ENCODE measurements around the gene GRM4.

Gene GRM4

DNA sequence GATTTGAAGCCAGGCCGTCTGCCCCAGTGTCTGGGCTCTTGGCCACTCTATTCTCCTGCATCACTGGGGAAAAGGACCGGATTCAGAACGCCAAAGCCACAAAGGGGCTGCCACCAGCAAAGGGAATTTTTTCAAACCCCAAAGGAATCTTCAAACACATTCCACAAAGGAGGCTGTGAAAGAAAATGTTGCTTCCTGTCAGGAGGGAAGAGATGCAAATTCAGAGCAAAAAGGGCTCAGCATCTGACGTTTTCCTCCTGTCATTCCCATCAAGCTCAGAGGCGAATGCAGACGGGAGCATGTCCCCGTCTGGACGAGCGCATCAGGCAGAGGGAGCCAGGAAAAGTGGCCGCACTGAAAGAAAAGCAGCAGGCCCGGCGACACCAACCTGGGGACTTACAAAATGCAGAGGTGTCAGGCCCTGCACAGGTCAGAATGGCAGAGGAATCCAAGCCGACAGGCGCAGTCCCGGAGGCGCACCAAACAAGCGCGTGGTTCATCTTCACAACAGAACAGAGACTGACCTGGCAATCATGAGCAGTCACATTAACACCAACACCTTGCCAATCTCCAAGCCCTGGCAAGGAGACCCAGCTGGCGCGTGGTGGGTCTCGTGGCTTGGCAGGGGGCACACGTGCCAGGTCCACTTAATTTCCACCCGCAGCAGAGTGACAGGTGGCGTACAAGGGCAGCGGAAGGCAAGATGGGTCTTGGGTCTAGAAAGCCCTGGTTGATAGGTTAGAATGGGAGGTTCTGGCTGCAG lies 62.8 kb downstream of the GRM4 start:
- no peak for DNase-seq (ENCODE audit: low spot score)

- DNase-seq (ENCODE audit: low spot score): no peak
Measured at GRCh38 chr6:34082348-34082747, 63.5 kb downstream of the GRM4 start.

DNA sequence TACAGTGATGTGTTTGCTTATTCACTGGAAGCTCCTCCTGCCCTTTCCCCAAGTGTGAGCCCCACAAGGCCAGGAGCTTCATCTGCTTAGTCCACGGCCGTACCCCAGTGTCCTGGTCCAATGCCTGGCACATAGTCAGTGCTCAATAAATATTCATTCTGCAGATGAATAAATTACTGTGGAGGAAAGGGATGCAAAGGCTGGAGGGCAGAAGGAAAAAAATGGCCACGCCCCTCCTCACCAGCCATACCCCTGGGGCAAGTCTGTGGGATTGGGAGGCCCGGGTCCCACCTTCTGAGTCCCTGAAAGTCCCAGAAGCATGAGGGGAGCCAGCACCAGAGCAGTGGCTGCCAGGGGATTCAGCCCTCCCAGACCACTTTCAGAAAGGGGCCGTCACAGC lies 65.5 kb downstream of the GRM4 start:
- DNase-seq (ENCODE audit: low spot score): no peak

DNA sequence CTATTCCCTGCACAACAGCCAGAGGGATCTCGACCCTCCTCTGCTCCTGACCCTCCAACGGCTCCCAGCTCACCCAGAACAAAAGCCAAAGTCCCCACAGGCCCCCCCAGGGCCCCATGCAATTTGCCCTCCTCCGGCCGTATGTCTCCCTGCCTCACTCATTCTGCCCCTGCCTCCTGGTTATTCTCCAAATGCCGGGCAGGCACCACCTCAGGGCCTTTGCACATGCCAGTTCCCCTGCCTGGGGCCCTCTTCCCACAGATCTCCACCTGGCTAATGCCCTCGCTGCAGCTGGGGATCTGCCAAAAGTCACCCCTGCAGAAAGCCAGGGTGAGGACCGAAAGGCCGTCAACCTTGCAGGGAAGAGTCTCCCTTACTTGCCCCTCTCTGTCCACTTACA lies 66.0 kb downstream of the GRM4 start:
- DNase-seq (ENCODE audit: low spot score): no peak

GRCh38 chr6:34075906-34076305 lies 70.0 kb downstream of the GRM4 start:
- no peak for DNase-seq (ENCODE audit: low spot score)

DNA sequence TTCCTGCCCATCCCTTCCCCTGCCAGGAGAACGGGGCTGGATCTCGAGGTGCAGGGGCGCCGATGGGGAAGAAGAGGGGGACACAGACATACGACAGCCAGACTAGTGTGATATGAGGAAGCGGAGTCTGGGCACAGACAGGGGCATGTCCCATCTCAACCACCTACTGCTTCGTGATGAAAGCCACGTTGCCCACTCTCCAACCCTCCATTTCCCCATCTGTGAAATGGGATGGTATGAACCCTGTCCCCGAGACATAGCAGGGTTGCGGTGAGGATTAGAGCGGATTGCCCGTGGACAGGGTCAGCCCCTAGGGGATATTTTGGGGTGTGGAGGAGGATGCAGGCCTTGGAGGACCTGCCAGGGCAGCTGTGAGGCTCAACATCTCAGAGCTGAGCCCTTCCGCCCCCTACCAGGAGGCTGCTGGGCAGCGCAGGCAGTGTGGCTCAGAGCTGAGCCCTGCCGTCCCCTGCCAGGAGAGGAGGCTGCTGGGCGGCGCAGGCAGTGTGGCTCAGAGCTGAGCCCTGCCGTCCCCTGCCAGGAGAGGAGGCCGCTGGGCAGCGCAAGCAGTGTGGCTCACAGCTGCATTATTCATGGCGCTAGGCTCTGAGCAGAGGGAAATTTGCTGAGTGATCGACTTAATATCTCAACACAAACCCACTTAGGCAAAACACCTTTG lies 71.7 kb downstream of the GRM4 start:
- DNase-seq (ENCODE audit: low spot score): no peak

DNA sequence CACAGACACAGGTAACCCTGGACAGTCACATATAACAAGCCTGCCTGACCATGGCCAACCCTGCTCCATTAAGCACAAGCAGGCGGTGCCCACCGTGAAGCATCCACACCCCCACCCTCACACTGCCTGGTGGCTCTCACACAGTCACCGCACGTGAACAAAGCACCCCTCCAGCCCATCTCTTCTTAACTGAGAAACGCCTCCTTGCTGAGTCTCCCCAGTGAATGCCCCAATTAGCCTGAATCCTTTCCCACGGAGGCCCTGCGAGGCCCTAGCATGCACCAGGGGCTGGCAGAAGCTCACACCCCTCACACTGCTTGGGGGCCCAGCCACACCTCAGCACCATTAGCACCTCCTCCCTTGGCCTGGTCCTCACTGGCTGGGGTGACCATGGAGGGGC lies 72.3 kb downstream of the GRM4 start:
- DNase-seq (ENCODE audit: low spot score): no peak

DNA sequence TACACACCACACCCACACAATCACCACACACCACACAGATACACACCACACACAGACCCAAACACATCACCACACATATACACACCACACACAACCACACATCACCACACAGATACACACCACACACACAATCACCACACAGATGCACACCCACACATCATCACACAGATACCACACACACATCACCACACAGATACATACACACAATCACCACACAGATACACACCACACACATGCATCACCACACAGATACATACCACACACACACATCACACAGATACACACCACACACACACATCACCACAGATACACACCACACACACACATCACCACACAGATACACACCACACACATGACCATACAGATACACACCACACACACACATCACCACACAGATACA lies 73.2 kb downstream of the GRM4 start:
- no peak for DNase-seq (ENCODE audit: low spot score)

GRCh38 chr6:34071884-34072379 lies 74.0 kb downstream of the GRM4 start:
- DNase-seq (ENCODE audit: low spot score): no peak

DNA sequence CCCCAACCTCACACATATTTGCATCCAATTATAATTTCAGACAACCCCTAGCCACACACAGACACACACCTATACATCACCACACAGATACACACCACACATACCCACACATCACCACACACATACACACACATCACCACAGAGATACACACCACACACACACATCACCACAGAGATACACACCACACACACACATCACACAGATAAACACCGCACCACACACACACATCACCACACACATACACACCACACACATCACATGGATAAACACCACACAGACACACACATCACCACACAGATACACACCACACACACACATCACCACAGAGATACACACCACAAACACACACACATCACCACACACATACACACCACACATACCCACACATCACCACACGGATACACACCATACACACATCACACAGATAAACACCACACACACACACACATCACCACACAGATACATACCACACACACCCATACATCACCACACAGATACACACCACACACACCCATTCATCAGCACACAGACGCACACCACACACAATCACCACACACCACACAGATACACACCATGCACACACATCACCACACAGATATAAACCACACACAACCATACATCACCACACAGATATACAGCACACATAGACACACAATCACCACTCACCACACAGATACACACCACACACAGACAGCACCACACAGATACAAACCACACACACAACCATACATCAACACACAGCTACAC lies 74.6 kb downstream of the GRM4 start:
- DNase-seq (ENCODE audit: low spot score): no peak

DNA sequence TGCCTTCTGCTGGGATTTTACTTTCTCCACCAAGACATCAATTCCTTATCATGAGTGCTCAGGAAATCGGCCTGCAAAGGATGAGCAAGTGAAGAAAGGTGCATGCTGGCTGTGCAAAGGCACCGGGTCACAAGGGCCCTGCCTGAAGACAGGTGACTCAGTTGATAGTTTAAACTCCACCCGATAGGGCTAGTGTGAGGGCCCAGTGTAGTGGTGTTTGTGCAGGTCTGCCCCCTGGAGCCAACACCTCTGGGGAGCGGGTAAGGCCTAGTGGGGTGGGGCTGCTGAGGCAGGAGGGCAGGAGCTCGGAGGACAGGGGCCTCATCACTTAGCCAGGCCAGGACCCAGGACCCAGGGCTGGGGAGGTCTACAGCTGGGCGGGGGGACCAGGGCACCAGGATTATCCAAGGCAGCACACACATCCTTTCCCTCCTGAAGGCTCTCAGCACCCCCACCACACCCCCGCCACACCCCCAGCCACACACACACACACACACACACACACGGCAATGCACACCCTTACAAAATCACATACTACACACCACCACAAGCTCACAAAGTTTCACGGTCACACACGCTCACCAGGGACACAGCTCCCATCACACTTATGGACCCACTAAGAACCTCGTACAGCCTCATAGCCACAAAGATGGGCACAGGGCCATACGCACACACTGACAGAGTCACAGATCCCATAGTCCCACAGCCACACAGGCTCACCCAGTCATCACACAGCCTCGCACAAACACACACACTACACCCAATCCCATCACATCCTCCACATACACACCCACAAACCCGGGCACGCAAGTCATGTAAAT lies 75.4 kb downstream of the GRM4 start:
- no peak for DNase-seq (ENCODE audit: low spot score)

DNA sequence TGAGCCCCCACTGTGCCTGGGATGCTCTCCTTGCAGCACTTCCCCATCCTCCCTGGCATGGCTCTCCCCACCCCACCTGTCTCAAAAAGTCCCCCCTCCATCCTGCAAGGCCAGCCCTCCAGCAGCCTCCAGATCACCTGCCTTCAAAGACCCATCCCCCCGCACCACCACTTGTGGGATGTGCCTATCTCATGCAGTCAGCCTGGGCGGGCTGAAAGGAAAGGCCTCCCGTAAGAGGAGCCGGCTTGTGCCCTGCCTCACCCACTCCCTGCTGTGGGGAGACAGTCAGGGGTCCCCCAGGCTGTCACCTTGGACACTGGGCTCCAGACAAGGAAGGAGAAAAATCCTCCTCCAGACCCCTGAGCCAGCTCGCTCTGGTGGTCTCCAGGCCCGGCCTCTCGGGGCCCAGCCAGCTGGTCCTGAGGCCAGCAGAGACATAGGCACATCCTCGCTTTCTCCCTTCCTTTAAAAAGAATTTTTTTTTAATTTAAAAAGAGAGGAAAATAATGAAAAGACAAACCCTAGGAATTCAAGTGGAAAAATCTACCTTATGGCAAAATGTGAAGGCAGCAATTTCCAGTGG lies 77.3 kb downstream of the GRM4 start:
- DNase-seq (ENCODE audit: low spot score): no peak

GRCh38 chr6:34067814-34068213 lies 78.1 kb downstream of the GRM4 start:
- DNase-seq (ENCODE audit: low spot score): peak; percentile 32

DNA sequence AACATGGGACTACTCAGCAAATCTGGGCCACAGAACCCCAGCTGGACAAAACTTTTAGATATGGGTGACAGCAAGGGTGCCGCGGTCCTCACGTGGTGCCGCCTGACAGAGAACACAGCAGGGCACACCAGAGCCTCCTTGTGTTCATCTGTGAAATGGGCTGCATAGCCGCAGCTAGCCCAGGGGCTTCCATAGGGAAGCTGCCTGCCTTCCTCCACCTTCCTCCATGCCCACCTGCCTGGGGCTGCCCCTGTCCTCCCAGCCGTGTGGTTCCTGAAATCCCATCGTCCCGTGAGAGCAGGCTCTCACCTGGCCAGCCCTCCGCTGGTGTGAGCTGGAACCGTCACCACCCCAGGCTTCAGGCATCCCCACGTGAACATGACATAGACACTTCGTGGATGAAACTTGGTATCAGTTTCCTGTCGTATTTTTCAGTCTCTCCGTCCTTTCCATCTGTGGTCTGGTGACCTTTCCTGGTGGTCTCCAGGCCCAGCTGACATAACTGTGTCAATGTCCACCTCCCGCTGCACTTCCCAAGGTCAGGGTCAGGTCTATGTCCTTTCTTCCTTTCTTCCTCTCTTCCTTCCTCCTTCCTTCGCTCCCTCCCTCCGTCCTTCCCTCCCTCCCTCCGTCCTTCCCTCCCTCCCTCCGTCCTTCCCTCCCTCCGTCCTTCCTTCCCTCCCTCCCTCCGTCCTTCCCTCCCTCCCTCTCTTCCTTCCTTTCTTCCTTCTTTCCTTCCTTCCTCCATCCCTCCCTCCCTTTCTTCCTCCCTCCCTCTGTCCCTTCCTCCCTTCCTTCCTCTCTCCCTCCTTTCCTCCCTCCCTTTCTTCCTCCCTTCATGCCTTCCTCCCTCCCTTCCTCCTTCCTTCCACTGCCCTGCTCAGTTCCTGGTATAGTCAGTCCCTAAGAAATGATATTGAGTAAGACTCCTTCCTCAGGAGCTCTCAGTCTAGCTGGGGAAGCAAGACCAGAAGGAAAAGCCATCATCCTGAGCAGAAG lies 78.8 kb downstream of the GRM4 start:
- no peak for DNase-seq (ENCODE audit: low spot score)

DNA sequence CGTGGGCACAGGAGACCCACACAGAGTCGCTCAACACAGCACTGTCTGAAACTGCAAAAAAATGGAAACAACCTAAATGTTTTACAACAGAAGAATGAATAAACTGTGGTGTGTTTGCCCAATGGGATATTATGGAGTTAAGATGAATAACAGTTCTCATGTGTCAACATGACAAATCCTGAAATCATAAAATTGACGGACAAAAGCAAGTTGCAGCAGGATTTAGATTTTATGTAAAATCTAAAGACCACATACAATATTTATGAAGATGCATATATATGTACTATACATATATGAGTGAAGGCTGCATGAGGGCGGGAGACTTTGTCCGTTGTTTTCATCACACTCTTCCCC lies 79.7 kb downstream of the GRM4 start:
- no peak for DNase-seq (ENCODE audit: low spot score)

GRCh38 chr6:34065466-34066217 lies 80.2 kb downstream of the GRM4 start:
- DNase-seq (ENCODE audit: low spot score): no peak

GRCh38 chr6:34064675-34065074 lies 81.2 kb downstream of the GRM4 start:
- no peak for DNase-seq (ENCODE audit: low spot score)

- DNase-seq (ENCODE audit: low spot score): no peak
Measured at GRCh38 chr6:34063651-34064050, 82.2 kb downstream of the GRM4 start.

GRCh38 chr6:34062815-34063214 lies 83.1 kb downstream of the GRM4 start:
- DNase-seq (ENCODE audit: low spot score): no peak

GRCh38 chr6:34062156-34062555 lies 83.7 kb downstream of the GRM4 start:
- no peak for DNase-seq (ENCODE audit: low spot score)

All from hepatic stellate cell (primary cell).